ENCODE data around the gene RNF167.

The RNF167 gene

DNA sequence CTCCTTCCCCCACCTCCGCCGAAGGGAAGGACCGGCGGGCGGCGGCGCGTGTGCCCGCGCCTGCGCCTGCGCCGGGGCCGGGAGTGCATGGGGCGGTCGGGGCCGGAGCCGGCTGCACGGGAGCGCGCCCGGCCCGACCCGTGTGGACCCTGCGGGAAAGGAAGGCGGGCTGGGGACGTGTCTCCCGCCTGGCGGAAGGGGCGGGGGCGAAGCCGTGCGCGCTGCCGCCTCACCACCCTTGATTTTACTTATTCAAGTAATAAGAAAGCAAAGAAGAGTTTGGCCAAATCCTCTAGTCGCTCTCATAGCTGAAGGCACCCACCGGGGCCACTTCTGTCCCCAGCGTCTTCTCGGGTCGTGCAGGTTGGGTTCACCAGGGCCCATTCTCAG lies 8.9 kb downstream of the RNF167 start:
- H3K4me3 ChIP-seq (ENCODE audit: low read depth, low read length): peak overlapping the region; percentile 93
- DNase-seq (ENCODE audit: low read depth): no peak
- TF ChIP-seq, protein P1, sequence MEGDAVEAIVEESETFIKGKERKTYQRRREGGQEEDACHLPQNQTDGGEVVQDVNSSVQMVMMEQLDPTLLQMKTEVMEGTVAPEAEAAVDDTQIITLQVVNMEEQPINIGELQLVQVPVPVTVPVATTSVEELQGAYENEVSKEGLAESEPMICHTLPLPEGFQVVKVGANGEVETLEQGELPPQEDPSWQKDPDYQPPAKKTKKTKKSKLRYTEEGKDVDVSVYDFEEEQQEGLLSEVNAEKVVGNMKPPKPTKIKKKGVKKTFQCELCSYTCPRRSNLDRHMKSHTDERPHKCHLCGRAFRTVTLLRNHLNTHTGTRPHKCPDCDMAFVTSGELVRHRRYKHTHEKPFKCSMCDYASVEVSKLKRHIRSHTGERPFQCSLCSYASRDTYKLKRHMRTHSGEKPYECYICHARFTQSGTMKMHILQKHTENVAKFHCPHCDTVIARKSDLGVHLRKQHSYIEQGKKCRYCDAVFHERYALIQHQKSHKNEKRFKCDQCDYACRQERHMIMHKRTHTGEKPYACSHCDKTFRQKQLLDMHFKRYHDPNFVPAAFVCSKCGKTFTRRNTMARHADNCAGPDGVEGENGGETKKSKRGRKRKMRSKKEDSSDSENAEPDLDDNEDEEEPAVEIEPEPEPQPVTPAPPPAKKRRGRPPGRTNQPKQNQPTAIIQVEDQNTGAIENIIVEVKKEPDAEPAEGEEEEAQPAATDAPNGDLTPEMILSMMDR (IDR thresholded peaks at IDR 0.05; ENCODE audit: low read depth, low read length, missing control alignments): no peak

DNA sequence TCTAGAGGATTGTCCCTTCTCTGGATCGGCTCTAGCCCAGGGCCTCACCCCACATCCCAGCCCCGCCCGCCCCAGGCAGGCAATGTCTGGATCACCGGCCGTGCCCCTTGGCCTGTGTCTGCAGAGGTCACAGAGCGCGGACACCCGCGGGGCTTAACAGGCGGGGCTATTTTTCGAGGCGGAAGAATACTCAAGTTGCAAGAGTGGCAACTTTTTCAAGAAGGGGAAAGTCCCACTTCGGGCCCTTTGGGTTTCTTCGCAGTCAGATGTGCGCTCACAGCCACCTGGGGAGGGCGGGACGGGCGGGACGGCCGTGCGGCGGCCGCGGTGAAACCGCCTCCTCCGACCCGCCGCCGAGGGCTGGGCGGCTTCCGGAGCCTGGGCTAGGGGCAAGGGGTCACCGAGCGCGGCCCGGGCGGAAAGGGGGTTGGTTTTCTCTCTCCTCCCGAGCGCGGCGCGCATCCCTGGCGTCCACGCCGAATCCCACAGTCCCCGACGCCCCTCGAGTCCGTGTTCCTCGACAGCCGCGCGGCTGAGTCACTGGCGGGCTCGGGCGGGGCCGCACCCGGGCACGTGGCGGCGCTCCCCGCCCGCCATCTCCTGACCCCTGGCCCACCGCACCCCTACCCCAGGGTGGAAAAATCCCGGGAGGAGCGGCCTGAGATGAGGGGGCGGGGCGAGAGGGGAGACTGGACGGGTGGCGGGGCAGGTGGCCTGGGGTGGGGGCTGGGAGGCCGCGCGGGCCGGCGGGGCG lies 9.4 kb downstream of the RNF167 start:
- peak; percentile 89 for DNase-seq (ENCODE audit: low read depth)
- H3K4me3 ChIP-seq (ENCODE audit: low read depth, low read length): peak overlapping the region; percentile 93
- TF ChIP-seq, protein P1 (IDR thresholded peaks at IDR 0.05; ENCODE audit: low read depth, low read length, missing control alignments): no peak

DNA sequence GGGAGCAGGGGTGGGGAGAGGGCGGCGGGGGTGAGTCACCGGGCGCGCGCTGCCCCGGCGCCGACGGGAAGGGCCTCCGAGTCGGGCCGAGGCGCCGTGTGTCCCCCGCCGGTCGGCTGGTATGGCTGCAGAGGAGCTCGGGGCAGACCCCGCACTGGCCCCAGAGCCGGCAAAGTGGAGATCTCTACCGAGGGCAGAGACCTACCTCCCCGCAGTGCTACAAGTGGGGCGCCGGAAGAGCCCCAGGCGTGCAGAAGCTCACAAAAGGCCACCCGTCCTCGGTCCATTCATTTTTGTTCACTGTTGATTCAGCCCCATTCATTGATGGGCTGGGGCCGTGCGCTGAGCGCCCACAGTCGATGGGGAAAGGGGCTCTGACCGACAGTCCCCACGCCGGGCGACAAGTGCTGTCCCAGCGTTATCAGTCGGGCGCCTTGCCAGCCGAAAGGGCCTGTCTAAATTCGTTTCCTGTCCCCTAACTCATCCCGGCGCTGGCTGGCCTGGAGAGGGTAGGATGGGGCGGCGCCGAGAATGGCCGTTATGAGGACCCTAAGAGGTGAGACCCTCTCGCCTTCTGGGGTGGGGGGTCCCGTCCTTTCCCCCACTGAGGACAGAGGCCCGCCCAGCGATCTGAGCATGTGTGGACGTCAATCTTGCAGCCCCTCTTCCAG lies 10.1 kb downstream of the RNF167 start:
- H3K4me3 ChIP-seq (ENCODE audit: low read depth, low read length): peak overlapping the region; percentile 93
- no peak for DNase-seq (ENCODE audit: low read depth)
- TF ChIP-seq, protein P1 (IDR thresholded peaks at IDR 0.05; ENCODE audit: low read depth, low read length, missing control alignments): no peak

GRCh38 chr17:4950746-4951204 lies 10.7 kb downstream of the RNF167 start, which contains the start of gene ENO3:
Gene ENO3 (plus strand): TSS chr17:4951119. CDS start chr17:4951830, 711 bp downstream.
- TF ChIP-seq, protein P1 (IDR thresholded peaks at IDR 0.05; ENCODE audit: low read depth, low read length, missing control alignments): no peak
- peak within 1 kb of the TSS; percentile 93 for H3K4me3 ChIP-seq (ENCODE audit: low read depth, low read length)
- DNase-seq (ENCODE audit: low read depth): no peak

GRCh38 chr17:4951486-4951885 lies 11.4 kb downstream of the RNF167 start:
- TF ChIP-seq, protein P1 (IDR thresholded peaks at IDR 0.05; ENCODE audit: low read depth, low read length, missing control alignments): no peak
- no peak for DNase-seq (ENCODE audit: low read depth)
- H3K4me3 ChIP-seq (ENCODE audit: low read depth, low read length): no peak overlapping the region

DNA sequence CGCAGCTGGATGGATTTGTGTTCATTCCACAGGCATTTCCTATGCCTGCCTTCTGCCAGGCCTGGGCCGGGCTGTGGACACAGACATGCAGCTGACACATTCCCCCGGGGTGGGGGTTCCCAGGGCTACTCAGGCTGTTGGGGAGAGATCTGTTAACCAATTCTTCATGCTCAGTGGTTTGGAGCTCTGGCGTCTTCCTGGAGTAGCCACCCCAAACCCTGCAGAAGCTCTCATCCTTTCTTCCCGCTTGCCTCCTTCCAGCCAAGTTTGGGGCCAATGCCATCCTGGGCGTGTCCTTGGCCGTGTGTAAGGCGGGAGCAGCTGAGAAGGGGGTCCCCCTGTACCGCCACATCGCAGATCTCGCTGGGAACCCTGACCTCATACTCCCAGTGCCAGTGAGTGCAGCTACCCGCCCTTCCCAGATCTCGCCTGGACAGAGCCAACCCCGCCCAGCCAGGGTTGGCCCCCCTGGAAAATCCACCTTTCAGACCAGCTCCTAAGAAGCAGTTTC lies 13.4 kb downstream of the RNF167 start:
- DNase-seq (ENCODE audit: low read depth): no peak
- TF ChIP-seq, protein P1 (IDR thresholded peaks at IDR 0.05; ENCODE audit: low read depth, low read length, missing control alignments): no peak
- H3K4me3 ChIP-seq (ENCODE audit: low read depth, low read length): no peak overlapping the region

All from GM12864 (cell line).